DOHH2 (cell line): ENCODE results near the gene SLC25A15.

Experiments
- H3F3A ChIP-seq: fragments of 200-600 bp; sonication (generic), shearing (Covaris generic); 2 replicates; pipeline ENCODE4 v1.6.0; 2016; ENCODE audit warnings: antibody characterized with exemption, mild to moderate bottlenecking; ENCODE audit not compliant: control insufficient read depth, insufficient read depth
- H3K27ac ChIP-seq: fragments of 200-600 bp; sonication (generic); 2 replicates; pipeline ENCODE4 v1.5.1; 2014; ENCODE audit warnings: low read depth, mild to moderate bottlenecking, low read length, moderate library complexity
- H3K27me3 ChIP-seq: fragments of 200-600 bp; sonication (generic); 2 replicates; pipeline ENCODE4 v1.6.1; 2014; ENCODE audit warnings: mild to moderate bottlenecking, low read length, mixed read lengths; ENCODE audit not compliant: control insufficient read depth
- H3K36me3 ChIP-seq: fragments of 200-600 bp; sonication (generic); 2 replicates; pipeline ENCODE4 v1.6.1; 2014; ENCODE audit warnings: mild to moderate bottlenecking, low read length, moderate library complexity, mixed read lengths; ENCODE audit not compliant: control insufficient read depth
- H3K4me1 ChIP-seq: fragments of 200-600 bp; sonication (generic); 2 replicates; pipeline ENCODE4 v1.6.1; 2014; ENCODE audit warnings: mild to moderate bottlenecking, low read length, mixed read lengths; ENCODE audit not compliant: control insufficient read depth
- H3K4me2 ChIP-seq: fragments of 200-600 bp; sonication (generic); 2 replicates; pipeline ENCODE4 v1.6.0; 2014; ENCODE audit warnings: mild to moderate bottlenecking, low read length, moderate library complexity
- H3K4me3 ChIP-seq: fragments of 200-600 bp; sonication (generic); 2 replicates; pipeline ENCODE4 v1.5.1; 2014; ENCODE audit warnings: mild to moderate bottlenecking, low read length, mixed read lengths
- H3K79me2 ChIP-seq: fragments of 200-600 bp; sonication (generic); 2 replicates; pipeline ENCODE4 v1.6.1; 2014; ENCODE audit warnings: mild to moderate bottlenecking, low read length, mixed read lengths; ENCODE audit not compliant: control insufficient read depth
- H3K9me2 ChIP-seq: fragments of 200-600 bp; sonication (generic); replicated peaks from 2 replicates; pipeline ENCODE4 v1.6.1; 2014; ENCODE audit warnings: mild to moderate bottlenecking, low read length, mixed read lengths; ENCODE audit not compliant: control insufficient read depth
- H3K9me3 ChIP-seq: fragments of 200-600 bp; sonication (generic); 2 replicates; pipeline ENCODE4 v1.6.1; 2014; ENCODE audit warnings: antibody characterized with exemption, low read length, mixed read lengths; ENCODE audit not compliant: control insufficient read depth, insufficient read depth
- H4K20me1 ChIP-seq: fragments of 200-600 bp; sonication (generic); 2 replicates; pipeline ENCODE4 v1.6.0; 2014; ENCODE audit warnings: low read depth, mild to moderate bottlenecking, antibody characterized with exemption, low read length, moderate library complexity; ENCODE audit not compliant: control insufficient read depth, insufficient read depth
- CTCF ChIP-seq: fragments of 200-600 bp; sonication (generic); IDR thresholded peaks from one replicate; pipeline ENCODE4 v1.5.1; 2014; ENCODE audit warnings: antibody characterized with exemption, mild to moderate bottlenecking, low read depth, low read length; ENCODE audit not compliant: poor library complexity, severe bottlenecking
- EZH2phosphoT487 ChIP-seq: fragments of 200-600 bp; sonication (generic); IDR thresholded peaks from 2 replicates; pipeline ENCODE4 v1.6.1; 2017; ENCODE audit warnings: borderline replicate concordance, mild to moderate bottlenecking, antibody characterized with exemption, low read length, moderate library complexity, mixed read lengths

SLC25A15 gene

DNA sequence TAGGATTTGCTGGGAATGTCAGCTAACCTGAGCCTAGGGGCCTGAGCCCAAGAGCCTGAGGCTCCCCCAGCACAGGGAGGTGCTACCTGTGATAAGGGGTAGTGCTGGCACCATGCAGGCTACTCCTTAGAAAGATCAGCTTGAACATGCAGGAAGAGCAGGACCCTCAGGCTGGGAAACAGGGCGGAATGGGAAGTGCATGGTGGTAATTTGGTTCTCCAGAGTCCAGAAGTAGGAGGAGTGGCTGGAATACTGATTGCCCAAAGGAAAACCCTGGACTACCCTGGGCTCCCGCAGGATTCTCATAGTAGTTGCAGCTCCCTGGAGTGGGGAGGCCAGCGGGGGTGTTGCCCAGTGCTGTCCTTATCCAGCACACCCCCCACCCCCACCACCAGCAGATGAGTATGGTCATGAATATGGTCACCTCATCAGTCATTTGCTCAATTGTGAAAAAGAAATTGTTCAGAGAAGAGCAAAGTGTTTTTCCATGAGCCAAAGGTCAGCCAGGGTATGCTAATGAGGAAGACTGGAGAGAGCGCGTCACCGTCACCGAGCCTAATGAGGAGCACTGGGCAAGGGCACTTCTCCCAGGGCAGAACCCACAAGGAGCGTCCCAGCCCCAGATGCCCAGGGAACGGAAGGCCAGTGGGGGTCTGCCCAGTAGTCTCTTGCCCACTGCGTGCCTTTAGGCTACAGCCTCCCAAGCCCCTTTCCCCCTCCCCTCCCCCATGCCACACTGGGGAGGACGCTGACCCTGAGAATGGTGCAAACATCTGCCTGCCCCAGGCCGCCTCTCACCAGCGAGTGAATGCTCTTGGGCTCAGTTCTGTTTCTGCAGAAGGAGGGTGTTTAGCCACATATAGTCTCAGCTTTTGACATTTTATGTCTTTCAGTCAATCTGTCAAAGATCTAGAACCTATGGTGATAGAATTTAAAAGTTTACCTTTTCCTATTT, 5.3 kb downstream of the SLC25A15 start:
- Histone ChIP-seq H3K9me3 (no peaks in the 10 kb centered on the region), H3K79me2 (peaks cover 6% of the 10 kb centered on the region), H3F3A (peaks cover 11% of the 10 kb centered on the region), H3K4me2 (no peak overlapping the region), H3K27ac (no peak overlapping the region), H3K36me3 (peaks cover 21% of the 10 kb centered on the region), H4K20me1 (no peaks in the 10 kb centered on the region), H3K27me3 (no peaks in the 10 kb centered on the region), H3K4me3 (no peak overlapping the region), H3K9me2 (no peaks in the 10 kb centered on the region), H3K4me1 (peaks cover 23% of the 10 kb centered on the region)
- no peak for TF ChIP-seq EZH2phosphoT487
- no peak for TF ChIP-seq CTCF

GRCh38 chr13:40796649-40797048, 7.2 kb downstream of the SLC25A15 start:
- H3K36me3 ChIP-seq = peaks cover 29% of the 10 kb centered on the region

DNA sequence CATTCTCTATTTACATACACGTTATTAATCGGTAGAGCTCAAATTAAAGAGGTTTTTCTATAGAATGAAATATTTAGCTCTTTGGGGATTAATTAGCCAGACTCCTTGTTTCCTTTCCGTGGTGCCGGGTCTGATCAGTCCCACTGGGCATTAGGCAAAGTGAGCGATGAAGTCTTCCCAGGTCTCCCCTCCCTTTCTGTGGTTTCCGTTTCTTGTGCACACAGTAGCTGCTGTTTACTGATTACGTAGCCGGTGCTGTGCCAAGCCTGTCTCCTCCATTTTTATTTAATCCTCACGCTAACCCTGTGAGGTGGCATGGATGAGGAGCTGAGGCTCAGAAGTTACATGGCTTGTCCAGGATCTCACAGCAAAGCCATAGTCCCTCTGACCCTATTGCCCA, 9.0 kb downstream of the SLC25A15 start:
- no peaks in the 10 kb centered on the region for H3K4me1 ChIP-seq
- H3K9me3 ChIP-seq = no peaks in the 10 kb centered on the region
- H3K9me2 ChIP-seq = no peaks in the 10 kb centered on the region
- H3K27ac ChIP-seq = no peak overlapping the region
- H3K4me3 ChIP-seq = no peak overlapping the region
- peaks cover 25% of the 10 kb centered on the region for H3K36me3 ChIP-seq
- H3K27me3 ChIP-seq = no peaks in the 10 kb centered on the region
- H3F3A ChIP-seq = no peaks in the 10 kb centered on the region
- H3K4me2 ChIP-seq = no peak overlapping the region
- no peak for TF ChIP-seq EZH2phosphoT487
- TF ChIP-seq CTCF = no peak
- no peaks in the 10 kb centered on the region for H4K20me1 ChIP-seq
- no peaks in the 10 kb centered on the region for H3K79me2 ChIP-seq

More at GRCh38 chr13:40796649-40797048, 7.2 kb downstream of the SLC25A15 start:
- H3K4me2 ChIP-seq = no peak overlapping the region
- H3F3A ChIP-seq = peaks cover 3% of the 10 kb centered on the region; the same call in 1 of the 2 replicates
- no peaks in the 10 kb centered on the region for H4K20me1 ChIP-seq
- H3K79me2 ChIP-seq = no peaks in the 10 kb centered on the region
- H3K9me2 ChIP-seq = no peaks in the 10 kb centered on the region
- no peaks in the 10 kb centered on the region for H3K9me3 ChIP-seq
- no peak overlapping the region for H3K27ac ChIP-seq
- H3K4me1 ChIP-seq = peaks cover 15% of the 10 kb centered on the region
- no peak for TF ChIP-seq CTCF
- no peak for TF ChIP-seq EZH2phosphoT487
- no peaks in the 10 kb centered on the region for H3K27me3 ChIP-seq
- H3K4me3 ChIP-seq = no peak overlapping the region
